ENCODE results near the gene FAM237A. TPM values are rescaled to one million over a fixed set of nuclear protein-coding genes. Genes with fewer than 3 reads are reported as not detected.

Gene FAM237A
- total and polyA plus RNA-seq, 10 of the 15 experiments (the other 5 are each of a cell fraction or from before 2014, with no cell fraction given) = not detected

DNA sequence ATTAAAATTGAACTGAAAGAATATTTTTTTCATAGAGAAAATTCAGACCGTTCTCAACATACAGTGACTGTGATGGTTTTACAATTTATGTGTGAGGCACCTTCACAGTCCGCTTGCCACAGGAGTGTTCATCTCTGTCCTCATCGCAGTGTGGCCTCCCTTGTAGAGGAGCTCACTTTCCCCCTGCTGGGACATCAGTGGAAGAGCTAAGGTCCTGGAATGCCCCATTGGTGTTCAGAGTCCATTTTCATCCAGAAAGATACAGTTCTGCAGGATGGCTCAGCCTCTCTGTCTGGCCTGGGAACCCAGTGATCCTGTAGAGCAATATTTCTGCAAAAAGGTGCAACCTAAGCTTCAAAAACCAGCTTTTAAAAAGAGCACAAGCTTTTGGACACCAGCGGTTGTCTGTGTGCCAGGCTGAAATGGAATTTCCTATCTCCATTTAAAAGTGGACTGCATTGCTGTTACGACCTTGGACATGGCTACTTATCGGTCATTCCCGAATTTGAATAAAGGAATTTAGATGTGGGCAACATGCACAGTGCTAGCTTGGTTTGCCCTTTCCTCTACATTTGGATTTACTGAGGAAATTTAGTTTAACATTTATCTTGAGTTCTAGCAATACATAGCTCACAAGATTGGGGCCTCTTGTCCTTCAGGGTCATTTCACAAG is 26.7 kb upstream of the FAM237A start:
- no peak for FAIRE-seq
- intact Hi-C loops (cut with micrococcal nuclease; ENCODE audit: unreplicated experiment) (no loop called here), in situ Hi-C loops (cut with MboI) (no loop called here)
- BruUV-seq (replicated peaks) = no TSS peak
- H3K27ac ChIP-seq (ENCODE audit: control insufficient read depth, insufficient read depth) = no peak overlapping the region
- H2AFZ ChIP-seq (ENCODE audit: control insufficient read depth, low read depth, low read length) = no peak overlapping the region
- ChIA-PET POLR2A (no interaction called here), CTCF (interaction anchor here (1.0 kb wide), 1 partner anchor 10 kb away, joined by 3 read pairs; no protein-coding TSS in a partner anchor), RAD21 (ENCODE audit: unreplicated experiment) (interaction anchor here (1.4 kb wide), 1 partner anchor 79 kb away, joined by 3 read pairs; no protein-coding TSS in a partner anchor), SMC1A (ENCODE audit: uncharacterized antibody, unreplicated experiment) (interaction anchor here (1.2 kb wide), 1 partner anchor 11 kb away, joined by 4 read pairs; no protein-coding TSS in a partner anchor)
- 55% methylated on average over 7 of the region's 7 CpGs for WGBS (ENCODE audit: insufficient coverage, insufficient replicate concordance, low lambda C conversion rate, missing lambda C conversion rate)
- H3K9ac ChIP-seq (ENCODE audit: control insufficient read depth, insufficient read depth, low read length) = no peak overlapping the region
- no peaks in the 10 kb centered on the region for H3K79me2 ChIP-seq (ENCODE audit: control insufficient read depth, insufficient read depth, low read length)
- no peak for DNase-seq (ENCODE audit: low read depth, low spot score)
- no peak overlapping the region for H3K4me2 ChIP-seq (ENCODE audit: control insufficient read depth, insufficient read depth)
- no peaks in the 10 kb centered on the region for H3K27me3 ChIP-seq (replicated peaks in 1 of 2; ENCODE audit: control insufficient read depth in 2 of 2, insufficient read depth in 2 of 2, low read length in 1 of 2)
- no peak overlapping the region for H3K4me3 ChIP-seq
- H4K20me1 ChIP-seq (ENCODE audit: control insufficient read depth, insufficient read depth) = no peaks in the 10 kb centered on the region
- ATAC-seq = no peak
- H3K36me3 ChIP-seq (ENCODE audit: control insufficient read depth in 2 of 2, insufficient read depth in 2 of 2, low read length in 1 of 2) = no peaks in the 10 kb centered on the region
- H3K9me3 ChIP-seq (replicated peaks; ENCODE audit: control insufficient read depth, insufficient read depth, low read length) = no peaks in the 10 kb centered on the region
- TF ChIP-seq SMAD1 (IDR thresholded peaks at IDR 0.05; ENCODE audit: low read depth, partially characterized antibody) (no peak), RFX5 (IDR thresholded peaks at IDR 0.05; ENCODE audit: low read depth, low read length) (no peak), ZNF24 (IDR thresholded peaks at IDR 0.05) (no peak), PML (IDR thresholded peaks at IDR 0.05; ENCODE audit: low read length) (no peak), FOXK2 (IDR thresholded peaks at IDR 0.05) (no peak), CEBPB (IDR thresholded peaks at IDR 0.05; ENCODE audit: borderline replicate concordance in 1 of 2, low read depth in 2 of 2, low read length in 2 of 2) (no peak), SP1 (IDR thresholded peaks at IDR 0.05; ENCODE audit: low read depth, low read length) (no peak), FOXM1 (IDR thresholded peaks at IDR 0.05; ENCODE audit: low read depth, low read length) (no peak), BHLHE40 (IDR thresholded peaks at IDR 0.05; ENCODE audit: borderline replicate concordance in 1 of 2, low read depth in 2 of 2, low read length in 1 of 2) (no peak), ASH2L (IDR thresholded peaks at IDR 0.05; ENCODE audit: borderline replicate concordance, low read depth) (no peak), ZNF217 (IDR thresholded peaks at IDR 0.05) (no peak), PAX5 (IDR thresholded peaks at IDR 0.05; ENCODE audit: borderline replicate concordance, low read depth, low read length) (no peak)
- TF ChIP-seq, protein P1, sequence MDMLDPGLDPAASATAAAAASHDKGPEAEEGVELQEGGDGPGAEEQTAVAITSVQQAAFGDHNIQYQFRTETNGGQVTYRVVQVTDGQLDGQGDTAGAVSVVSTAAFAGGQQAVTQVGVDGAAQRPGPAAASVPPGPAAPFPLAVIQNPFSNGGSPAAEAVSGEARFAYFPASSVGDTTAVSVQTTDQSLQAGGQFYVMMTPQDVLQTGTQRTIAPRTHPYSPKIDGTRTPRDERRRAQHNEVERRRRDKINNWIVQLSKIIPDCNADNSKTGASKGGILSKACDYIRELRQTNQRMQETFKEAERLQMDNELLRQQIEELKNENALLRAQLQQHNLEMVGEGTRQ (IDR thresholded peaks at IDR 0.05; ENCODE audit: borderline replicate concordance, low read depth, low read length) = no peak
- TF ChIP-seq, protein P2, sequence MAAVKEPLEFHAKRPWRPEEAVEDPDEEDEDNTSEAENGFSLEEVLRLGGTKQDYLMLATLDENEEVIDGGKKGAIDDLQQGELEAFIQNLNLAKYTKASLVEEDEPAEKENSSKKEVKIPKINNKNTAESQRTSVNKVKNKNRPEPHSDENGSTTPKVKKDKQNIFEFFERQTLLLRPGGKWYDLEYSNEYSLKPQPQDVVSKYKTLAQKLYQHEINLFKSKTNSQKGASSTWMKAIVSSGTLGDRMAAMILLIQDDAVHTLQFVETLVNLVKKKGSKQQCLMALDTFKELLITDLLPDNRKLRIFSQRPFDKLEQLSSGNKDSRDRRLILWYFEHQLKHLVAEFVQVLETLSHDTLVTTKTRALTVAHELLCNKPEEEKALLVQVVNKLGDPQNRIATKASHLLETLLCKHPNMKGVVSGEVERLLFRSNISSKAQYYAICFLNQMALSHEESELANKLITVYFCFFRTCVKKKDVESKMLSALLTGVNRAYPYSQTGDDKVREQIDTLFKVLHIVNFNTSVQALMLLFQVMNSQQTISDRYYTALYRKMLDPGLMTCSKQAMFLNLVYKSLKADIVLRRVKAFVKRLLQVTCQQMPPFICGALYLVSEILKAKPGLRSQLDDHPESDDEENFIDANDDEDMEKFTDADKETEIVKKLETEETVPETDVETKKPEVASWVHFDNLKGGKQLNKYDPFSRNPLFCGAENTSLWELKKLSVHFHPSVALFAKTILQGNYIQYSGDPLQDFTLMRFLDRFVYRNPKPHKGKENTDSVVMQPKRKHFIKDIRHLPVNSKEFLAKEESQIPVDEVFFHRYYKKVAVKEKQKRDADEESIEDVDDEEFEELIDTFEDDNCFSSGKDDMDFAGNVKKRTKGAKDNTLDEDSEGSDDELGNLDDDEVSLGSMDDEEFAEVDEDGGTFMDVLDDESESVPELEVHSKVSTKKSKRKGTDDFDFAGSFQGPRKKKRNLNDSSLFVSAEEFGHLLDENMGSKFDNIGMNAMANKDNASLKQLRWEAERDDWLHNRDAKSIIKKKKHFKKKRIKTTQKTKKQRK (IDR thresholded peaks at IDR 0.05; ENCODE audit: low read depth, low read length) = no peak
- TF ChIP-seq, protein P3, sequence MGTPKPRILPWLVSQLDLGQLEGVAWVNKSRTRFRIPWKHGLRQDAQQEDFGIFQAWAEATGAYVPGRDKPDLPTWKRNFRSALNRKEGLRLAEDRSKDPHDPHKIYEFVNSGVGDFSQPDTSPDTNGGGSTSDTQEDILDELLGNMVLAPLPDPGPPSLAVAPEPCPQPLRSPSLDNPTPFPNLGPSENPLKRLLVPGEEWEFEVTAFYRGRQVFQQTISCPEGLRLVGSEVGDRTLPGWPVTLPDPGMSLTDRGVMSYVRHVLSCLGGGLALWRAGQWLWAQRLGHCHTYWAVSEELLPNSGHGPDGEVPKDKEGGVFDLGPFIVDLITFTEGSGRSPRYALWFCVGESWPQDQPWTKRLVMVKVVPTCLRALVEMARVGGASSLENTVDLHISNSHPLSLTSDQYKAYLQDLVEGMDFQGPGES (IDR thresholded peaks at IDR 0.05) = no peak
- no peaks in the 10 kb centered on the region for H3K4me1 ChIP-seq (ENCODE audit: control insufficient read depth, insufficient read depth, low read length)
